SU-DHL-6 (cell line): ENCODE measurements around the gene FAM217B.

ENCODE experiments used
- H2AFZ ChIP-seq: fragments of 200-600 bp; sonication (generic); 2 replicates; pipeline ENCODE4 v1.6.1; 2014; ENCODE audit warnings: low read depth, mild to moderate bottlenecking, moderate library complexity, mixed read lengths, antibody characterized with exemption, low read length; ENCODE audit not compliant: severe bottlenecking
- H3F3A ChIP-seq: fragments of 200-600 bp; shearing (Covaris generic); 2 replicates; pipeline ENCODE4 v1.6.0; 2016; ENCODE audit warnings: antibody characterized with exemption, mild to moderate bottlenecking; ENCODE audit not compliant: insufficient read depth
- H3K27ac ChIP-seq: fragments of 200-600 bp; sonication (generic); 2 replicates; pipeline ENCODE4 v1.5.1; 2016; ENCODE audit warnings: low read depth, mild to moderate bottlenecking, low read length, moderate library complexity, mixed read lengths
- H3K27me3 ChIP-seq: fragments of 200-600 bp; sonication (generic), shearing (Covaris generic); 2 replicates; pipeline ENCODE4 v1.6.0; 2014; ENCODE audit warnings: mild to moderate bottlenecking, low read length
- H3K36me3 ChIP-seq: fragments of 200-600 bp; sonication (generic); 2 replicates; pipeline ENCODE4 v1.6.1; 2014; ENCODE audit warnings: mild to moderate bottlenecking, low read length, mixed read lengths
- H3K4me2 ChIP-seq: fragments of 300-600, 200-600 bp; shearing (Covaris generic), sonication (generic); 2 replicates; pipeline ENCODE4 v1.6.0; 2014; ENCODE audit warnings: low read length, low read depth, mild to moderate bottlenecking; ENCODE audit not compliant: poor library complexity, severe bottlenecking
- H3K4me3 ChIP-seq: fragments of 200-600 bp; sonication (generic); 2 replicates; pipeline ENCODE4 v1.5.1; 2014; ENCODE audit warnings: antibody characterized with exemption, low read length, mild to moderate bottlenecking, mixed read lengths; ENCODE audit not compliant: insufficient read depth, poor library complexity, severe bottlenecking
- H3K79me2 ChIP-seq: fragments of 200-600 bp; sonication (generic); 2 replicates; pipeline ENCODE4 v1.6.1; 2014; ENCODE audit warnings: mild to moderate bottlenecking, low read length, moderate library complexity; ENCODE audit not compliant: insufficient read depth
- H3K9ac ChIP-seq: fragments of 200-600 bp; sonication (generic); 2 replicates; pipeline ENCODE4 v1.7.0; 2014; ENCODE audit warnings: mild to moderate bottlenecking, low read length
- H3K9me2 ChIP-seq: fragments of 200-600 bp; sonication (generic); replicated peaks from 2 replicates; pipeline ENCODE4 v1.6.1; 2014; ENCODE audit warnings: low read length; ENCODE audit not compliant: insufficient read depth
- H3K9me3 ChIP-seq: fragments of 200-600 bp; sonication (generic); 2 replicates; pipeline ENCODE4 v1.6.1; 2014; ENCODE audit warnings: low read length, mixed read lengths; ENCODE audit not compliant: insufficient read depth
- H4K20me1 ChIP-seq: fragments of 200-600 bp; sonication (generic); 2 replicates; pipeline ENCODE4 v1.6.1; 2014; ENCODE audit warnings: low read depth, mild to moderate bottlenecking, antibody characterized with exemption, low read length, moderate library complexity, mixed read lengths
- EZH2phosphoT487 ChIP-seq: fragments of 200-600 bp; sonication (generic), shearing (Covaris generic); conservative IDR thresholded peaks from 2 replicates; pipeline ENCODE4 v1.6.1; 2018; ENCODE audit warnings: mild to moderate bottlenecking, antibody characterized with exemption, low read length, moderate library complexity, mixed read lengths
- TF ChIP-seq, protein P1 (sequence below): fragments of 200-600 bp; sonication (generic); IDR thresholded peaks from one replicate; pipeline ENCODE4 v1.5.1; 2017; ENCODE audit warnings: antibody characterized with exemption, mild to moderate bottlenecking, low read length, moderate library complexity; ENCODE audit not compliant: insufficient read depth, poor library complexity, severe bottlenecking

The FAM217B gene, protein sequence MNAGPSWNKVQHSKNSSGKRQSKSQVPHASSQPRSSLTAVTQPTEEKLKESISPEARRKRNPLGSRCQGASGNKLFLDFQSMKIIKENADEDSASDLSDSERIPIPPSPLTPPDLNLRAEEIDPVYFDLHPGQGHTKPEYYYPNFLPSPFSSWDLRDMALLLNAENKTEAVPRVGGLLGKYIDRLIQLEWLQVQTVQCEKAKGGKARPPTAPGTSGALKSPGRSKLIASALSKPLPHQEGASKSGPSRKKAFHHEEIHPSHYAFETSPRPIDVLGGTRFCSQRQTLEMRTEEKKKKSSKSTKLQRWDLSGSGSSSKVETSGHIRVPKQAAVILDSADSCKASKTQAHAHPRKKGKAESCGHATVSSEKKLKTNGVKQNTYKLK

DNA sequence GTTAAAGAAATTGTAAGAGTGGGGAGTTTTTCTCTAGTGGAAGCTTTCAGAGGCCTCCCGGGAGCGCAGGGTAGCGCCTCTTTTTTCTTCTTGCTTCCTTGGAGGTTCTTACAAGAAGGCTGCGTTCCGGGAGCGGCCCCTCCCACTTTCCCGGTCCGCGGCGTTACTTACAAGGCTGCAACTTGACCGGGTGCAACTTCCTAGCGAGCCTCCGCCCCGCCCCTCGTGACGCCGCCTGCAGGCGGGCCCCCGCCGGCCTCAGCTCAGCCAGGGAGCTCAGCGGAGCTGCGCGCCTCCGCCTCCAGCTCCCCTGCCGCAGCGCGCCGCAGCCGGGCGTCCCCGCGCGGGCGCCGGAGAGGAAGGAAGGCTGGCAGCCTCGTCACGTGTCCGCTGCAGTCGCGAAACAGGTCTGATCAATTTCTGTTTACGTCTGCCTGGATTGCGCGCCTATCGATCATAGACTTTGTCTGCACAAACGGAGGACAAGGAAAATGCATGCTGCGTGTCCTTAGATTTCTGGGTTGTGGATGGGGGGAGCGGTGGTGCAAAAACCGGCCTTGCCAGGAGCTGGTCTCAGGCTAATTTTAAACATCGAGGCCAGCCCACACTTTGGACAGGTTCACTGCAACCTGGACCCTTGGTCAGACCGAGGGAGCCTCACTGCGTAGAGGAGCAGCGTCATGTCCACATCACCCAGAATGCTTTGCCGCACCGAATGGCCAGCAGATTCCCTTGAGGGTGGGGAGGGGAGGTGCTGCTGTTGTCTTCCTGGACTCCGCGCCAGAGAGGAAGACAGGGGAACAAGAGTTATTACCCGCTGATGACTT, at the start of gene FAM217B, which contains the start of gene PPP1R3D:
Gene FAM217B (plus strand): TSS at position 261 of the 827 bp plus-strand sequence. CDS start 3,555 bp downstream, outside the sequence.
Gene PPP1R3D (minus strand): TSS at position 177 of the 827 bp plus-strand sequence. CDS start 374 bp downstream, outside the sequence.
- Histone ChIP-seq H3K9me3 (no peaks in the 10 kb centered on the region), H3K27ac (peak within 1 kb of the TSS; percentile 74), H3K4me2 (peak within 1 kb of the TSS; percentile 76), H3F3A (peaks cover 23% of the 10 kb centered on the region), H3K9ac (peak within 1 kb of the TSS; percentile 77), H3K9me2 (no peaks in the 10 kb centered on the region), H3K36me3 (peaks cover 22% of the 10 kb centered on the region), H3K27me3 (no peaks in the 10 kb centered on the region), H3K4me3 (peak within 1 kb of the TSS; percentile 65), H4K20me1 (no peaks in the 10 kb centered on the region), H2AFZ (peak within 1 kb of the TSS; percentile 99), H3K79me2 (peaks cover 15% of the 10 kb centered on the region)
- no peak for TF ChIP-seq EZH2phosphoT487
- TF ChIP-seq, protein P1, sequence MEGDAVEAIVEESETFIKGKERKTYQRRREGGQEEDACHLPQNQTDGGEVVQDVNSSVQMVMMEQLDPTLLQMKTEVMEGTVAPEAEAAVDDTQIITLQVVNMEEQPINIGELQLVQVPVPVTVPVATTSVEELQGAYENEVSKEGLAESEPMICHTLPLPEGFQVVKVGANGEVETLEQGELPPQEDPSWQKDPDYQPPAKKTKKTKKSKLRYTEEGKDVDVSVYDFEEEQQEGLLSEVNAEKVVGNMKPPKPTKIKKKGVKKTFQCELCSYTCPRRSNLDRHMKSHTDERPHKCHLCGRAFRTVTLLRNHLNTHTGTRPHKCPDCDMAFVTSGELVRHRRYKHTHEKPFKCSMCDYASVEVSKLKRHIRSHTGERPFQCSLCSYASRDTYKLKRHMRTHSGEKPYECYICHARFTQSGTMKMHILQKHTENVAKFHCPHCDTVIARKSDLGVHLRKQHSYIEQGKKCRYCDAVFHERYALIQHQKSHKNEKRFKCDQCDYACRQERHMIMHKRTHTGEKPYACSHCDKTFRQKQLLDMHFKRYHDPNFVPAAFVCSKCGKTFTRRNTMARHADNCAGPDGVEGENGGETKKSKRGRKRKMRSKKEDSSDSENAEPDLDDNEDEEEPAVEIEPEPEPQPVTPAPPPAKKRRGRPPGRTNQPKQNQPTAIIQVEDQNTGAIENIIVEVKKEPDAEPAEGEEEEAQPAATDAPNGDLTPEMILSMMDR, result no peak

DNA sequence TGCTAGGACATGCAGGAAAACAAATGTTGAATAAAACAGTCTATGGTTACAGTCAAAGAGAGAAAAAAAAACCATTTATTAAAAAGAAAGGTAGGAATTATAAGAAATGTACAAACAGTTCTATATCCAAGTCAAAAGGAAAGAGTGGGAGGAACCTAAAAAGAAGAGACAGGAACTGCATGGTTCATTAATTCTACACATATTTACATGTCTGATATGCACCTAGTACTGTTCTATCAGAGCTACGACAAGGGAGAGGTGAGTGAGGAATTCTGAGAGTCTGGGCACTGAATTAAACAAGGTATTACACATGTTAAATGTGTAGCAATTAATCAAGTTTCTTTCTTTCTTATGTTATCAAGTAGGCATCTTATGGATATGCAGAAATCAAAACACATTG, 48.6 kb upstream of the FAM217B start:
- Histone ChIP-seq H3K36me3 (no peaks in the 10 kb centered on the region), H2AFZ (peak overlapping the region; percentile 23), H3K27me3 (no peaks in the 10 kb centered on the region), H4K20me1 (no peaks in the 10 kb centered on the region), H3K79me2 (no peaks in the 10 kb centered on the region), H3F3A (no peaks in the 10 kb centered on the region), H3K4me3 (no peak overlapping the region), H3K9ac (no peak overlapping the region), H3K27ac (no peak overlapping the region), H3K4me2 (peak overlapping the region; percentile 4), H3K9me2 (no peaks in the 10 kb centered on the region), H3K9me3 (no peaks in the 10 kb centered on the region)
- TF ChIP-seq, protein P1, result no peak
- no peak for TF ChIP-seq EZH2phosphoT487

DNA sequence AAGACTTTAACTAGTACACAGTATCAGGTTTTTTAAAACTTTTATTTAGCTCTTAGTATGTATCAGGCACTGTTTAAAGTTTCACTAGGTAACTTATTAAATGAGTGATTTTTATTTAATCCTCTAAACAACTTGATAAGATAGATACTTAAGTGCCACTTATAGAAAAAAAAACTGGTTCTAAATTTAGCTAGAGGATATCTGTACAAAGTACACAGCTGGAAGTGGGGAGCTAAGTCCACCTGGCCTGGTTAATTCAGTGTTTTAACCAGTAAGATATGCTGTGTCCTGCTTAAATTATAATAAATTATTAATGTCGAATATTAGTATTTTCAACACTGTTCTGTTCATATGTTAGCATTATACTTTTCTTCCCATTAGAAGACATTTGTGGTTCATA, 44.3 kb upstream of the FAM217B start:
- H3K4me3 ChIP-seq, result no peak overlapping the region
- no peaks in the 10 kb centered on the region for H3K79me2 ChIP-seq
- H3K27ac ChIP-seq, result no peak overlapping the region
- no peak for TF ChIP-seq EZH2phosphoT487
- TF ChIP-seq, protein P1, result no peak
- H3K36me3 ChIP-seq, result no peaks in the 10 kb centered on the region
- no peaks in the 10 kb centered on the region for H3F3A ChIP-seq
- H3K9me3 ChIP-seq, result no peaks in the 10 kb centered on the region
- H3K4me2 ChIP-seq, result no peak overlapping the region
- no peaks in the 10 kb centered on the region for H3K9me2 ChIP-seq
- no peak overlapping the region for H2AFZ ChIP-seq
- no peaks in the 10 kb centered on the region for H3K27me3 ChIP-seq
- H4K20me1 ChIP-seq, result no peaks in the 10 kb centered on the region
- H3K9ac ChIP-seq, result no peak overlapping the region
